ENCODE data around the gene TENT4B.
A peak's percentile ranks its signal among the peaks of the same experiment; 100 is the strongest.

Gene TENT4B

DNA sequence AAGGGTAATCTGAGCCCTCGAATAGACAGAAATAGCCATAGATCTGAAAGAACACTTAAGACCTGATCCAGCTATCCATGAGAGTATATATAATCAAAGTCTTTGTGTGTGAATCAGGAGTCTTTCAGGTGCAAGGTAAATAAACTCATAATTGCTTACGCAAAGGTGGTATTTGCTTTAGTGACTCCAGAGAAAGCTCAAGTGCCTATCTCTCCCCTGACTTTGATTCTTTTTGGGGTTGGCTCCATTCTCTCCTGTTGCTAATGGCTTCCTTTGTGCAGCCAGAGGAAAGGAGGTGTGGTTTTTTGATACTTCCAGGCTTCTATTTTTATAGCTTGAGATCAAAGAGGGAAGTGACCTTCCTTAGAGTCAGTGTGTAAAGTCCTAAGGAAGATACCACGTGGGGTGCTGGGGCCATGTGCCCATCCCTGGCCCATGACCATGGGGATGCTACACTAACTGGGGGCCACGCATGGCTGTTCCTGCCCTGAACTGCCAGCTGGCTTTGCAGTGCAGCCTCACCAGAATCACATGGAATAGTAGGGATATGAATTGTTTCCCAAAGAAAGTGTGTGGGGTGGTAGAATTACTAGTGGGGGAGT is 45.8 kb downstream of the TENT4B start:
- no peak for DNase-seq

DNA sequence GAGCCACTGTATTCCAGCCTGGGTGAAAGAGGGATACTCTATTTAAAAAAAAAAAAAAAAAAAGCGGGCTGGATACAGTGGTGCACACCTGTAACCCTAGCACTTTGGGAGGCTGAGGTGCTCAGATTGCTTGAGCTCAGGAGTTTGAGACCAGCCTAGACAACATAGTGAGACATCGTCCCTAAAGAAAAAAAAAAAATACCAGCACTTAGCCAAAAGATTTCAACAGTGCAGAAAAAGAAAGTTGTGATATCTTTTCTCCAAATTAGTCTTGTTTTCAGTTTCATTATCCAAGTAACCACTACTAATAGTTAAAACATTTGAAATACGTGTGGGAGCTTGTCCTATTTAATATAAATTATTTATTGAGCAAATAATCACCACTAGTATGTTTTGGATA is 48.7 kb downstream of the TENT4B start:
- no peak for DNase-seq

DNA sequence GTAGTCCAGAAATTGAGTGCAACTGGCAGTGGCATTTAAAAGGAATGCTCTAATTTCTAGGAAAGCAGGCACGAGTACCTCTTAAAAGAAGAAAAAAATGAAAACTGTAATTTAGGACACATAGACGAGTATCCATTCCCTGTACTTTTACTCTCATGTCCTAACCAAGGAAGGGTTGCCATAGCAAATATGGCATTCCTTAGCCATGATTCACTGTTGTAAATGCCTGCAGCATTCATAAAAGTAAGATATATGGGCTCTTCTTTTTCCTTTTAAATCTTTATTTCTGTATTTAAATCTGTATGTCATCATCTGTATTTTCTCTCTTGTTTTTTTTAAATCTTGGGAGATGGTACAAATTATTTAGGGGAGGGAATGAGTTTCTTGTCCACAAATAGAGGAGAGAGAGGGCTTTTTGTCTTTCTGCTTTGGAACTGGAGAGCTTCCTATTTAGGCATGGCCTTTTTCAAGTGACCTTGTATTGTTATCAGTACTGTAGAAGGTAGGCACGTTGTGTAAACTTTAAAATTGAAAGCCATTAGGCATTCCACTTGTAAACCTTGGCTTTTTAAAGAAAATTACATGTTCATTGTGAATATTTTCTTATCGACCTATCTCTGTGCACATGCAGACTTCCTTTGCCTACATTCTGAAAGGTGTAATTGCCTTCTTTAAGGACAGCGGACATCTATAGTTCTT is 50.0 kb downstream of the TENT4B start:
- DNase-seq = no peak

DNA sequence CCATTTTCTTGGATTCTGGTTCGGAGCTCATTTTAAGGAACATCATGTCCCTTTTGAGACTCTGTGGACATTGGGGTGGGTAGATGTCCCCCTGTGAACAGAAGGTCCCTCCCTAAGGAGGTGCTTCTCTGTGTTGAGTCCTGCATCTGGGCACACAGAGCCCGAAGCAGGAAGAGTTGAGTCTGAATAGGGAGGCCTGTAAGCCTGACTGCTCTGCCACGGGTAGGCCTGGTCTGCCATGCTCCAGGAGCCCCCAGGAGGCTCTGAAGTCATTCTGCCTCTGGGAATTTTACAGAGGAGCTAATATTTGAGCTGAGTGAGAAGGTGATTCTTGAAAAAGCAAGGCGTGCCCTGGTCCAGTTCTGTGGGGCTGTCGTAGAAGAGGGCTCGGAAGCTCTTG is 50.6 kb downstream of the TENT4B start:
- no peak for DNase-seq

DNA sequence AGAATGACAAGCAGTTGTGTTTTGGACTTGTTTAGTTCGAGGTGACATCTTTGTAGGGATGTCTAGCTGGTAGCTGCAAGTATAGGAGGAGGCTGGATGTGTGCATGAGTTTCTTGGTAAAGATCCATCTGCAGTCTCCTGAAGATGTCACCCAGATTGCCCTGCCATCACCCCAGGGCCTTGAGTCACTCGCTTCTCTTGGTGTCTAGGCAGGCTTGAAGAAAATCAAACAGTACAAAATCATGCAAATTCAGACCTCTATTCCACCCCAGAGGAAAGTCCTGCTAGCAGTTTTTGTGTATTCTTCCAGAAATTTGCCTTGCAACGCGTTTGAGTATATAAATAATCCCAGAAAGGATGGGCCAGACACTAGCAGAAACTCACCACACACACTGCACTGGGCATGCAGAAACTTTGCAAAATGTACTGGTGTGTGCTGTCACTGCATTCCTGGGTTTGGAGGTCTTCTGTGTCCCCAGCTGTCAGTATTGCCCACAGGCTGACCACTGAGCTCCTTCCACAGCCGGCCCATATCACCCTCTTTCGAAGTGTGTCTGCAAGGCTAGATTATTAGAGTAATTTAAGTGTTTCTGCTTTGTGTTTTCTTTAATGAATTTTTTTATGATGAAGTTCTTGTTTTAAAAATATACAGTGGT is 51.5 kb downstream of the TENT4B start:
- DNase-seq = no peak

DNA sequence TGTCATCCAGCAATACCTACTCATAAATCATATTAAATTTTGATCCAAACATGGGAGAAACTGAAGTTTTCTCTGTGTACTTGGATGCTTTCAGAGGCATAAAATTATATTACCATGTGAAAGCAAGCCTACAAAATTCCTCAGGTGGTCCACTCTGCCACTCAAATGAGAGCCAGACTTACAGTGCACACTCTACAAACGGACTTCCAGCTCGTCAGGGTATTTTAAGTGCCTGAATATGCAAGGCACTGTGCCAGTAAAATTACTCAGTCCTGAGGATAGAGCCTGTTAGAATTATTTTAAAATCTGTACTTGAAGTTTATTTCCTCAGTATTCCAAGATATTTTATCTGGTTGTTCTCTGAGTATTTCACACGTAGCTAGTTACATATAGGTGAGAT is 54.5 kb downstream of the TENT4B start:
- no peak for DNase-seq

DNA sequence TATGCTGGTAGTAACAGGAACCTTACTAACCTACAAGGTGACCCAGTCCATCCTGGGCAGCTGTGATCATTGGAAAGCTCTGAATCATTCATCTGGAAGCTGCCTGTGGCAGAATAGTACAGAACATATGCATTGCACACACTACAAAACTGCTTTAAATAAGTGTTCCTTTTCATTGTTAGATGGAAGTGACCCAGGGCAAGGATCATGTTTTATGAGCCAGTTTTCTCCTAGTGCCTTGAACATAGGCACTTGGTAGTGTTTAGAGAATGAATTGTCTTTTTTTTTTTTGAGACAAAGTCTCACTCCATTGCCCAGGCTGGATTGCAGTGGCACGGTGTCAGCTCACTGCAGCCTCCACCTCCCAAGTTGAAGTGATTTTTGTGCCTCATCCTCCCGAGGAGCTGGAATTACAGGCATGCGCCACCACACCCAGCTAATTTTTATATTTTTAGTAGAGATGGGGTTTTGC is 55.4 kb downstream of the TENT4B start:
- no peak for DNase-seq

DNA sequence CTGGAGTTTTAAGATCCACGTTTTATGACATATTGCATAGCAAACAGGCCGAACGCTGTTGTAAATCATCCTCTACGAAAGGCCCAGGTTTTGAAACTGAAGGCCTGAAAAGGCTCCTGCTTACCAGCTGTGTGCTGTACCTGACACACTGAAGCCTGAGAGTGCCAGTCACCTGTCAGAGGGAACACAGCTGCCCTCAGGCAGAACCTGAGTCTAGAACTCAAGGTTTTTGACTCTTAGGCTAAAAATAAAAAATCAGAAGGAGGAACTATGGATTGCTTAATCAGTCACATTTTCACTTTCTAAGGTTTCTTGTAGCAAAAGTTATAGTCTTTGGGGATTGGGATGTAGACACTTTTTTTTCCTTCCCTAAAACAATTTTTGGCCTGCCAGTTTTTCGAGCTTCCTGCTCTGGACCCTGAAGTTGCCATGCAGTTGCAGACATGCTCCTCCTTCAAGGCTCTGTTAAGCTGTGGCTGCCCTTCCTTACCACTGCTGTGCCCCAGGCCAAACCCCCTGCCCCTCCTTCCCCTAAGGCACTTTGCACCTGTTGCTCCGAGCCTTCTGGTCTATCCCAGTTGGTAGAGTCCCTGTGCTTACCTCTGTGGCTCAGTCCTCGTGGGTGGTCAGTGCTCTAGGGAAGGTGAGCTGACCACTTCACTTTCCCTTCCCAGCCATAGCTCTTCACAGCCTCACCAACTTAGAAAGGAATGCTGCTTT is 56.6 kb downstream of the TENT4B start:
- DNase-seq = no peak

DNA sequence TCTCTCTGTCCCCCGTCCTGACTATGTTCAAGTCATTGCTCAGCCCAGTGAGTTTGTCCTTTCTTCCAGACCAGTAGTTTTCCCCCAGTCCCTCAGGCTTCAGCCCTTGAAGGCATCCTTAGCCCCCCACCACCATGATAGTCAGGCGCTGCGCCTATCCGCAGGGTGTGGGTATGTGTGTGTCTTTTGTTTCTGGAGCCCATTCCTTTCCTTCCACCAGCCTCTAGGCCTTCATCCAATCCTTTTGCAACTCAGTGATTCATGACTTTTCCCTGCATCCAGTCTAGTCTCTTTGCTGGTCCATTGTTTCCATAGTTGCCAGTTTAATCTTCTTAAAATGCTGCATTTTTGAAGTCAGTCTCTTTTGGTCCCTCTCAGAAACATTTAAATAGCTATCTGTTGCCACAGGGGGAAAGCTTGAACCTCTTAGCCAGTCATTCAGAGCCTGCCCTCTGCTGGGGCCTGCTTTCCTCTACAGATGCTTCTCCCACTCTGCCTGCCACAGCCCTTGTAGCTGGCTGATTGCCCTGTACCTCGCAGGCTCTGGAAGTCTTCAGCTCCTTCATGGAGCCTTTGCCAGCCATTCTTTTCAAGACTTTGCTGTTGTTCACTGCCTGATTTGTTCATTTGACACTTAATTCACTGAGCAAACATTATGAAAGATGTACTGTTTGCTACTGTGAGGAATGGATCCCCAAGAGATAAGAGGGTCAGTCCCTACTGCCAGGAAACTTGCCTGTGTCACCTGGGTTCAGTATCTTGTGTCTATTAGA is 57.3 kb downstream of the TENT4B start:
- peak; percentile 89 for DNase-seq

DNA sequence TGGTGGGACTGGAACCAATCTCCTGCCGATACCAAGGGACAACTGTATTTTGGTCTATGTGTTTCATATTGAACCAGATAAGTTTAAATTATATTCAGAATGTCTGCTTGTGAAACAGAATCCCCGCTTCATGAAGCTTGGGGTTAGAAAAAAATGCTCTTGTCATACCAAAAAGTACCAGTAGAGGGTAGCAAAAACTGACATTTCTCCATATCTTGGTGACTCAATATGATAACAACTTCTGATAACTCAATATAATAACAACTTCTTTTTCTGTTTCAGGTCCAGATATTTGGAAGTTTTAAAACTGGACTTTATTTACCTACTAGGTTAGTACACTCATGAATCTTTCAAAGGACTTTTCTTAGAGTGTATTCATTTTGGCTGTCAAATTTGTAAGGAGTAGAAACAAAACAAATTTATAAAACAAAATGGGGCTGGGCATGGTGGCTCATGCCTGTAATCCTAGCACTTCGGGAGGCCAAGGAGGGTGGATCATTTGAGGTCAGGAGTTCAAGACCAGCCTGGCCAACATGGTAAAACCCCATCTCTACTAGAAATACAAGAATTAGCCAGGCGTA is 60.9 kb downstream of the TENT4B start:
- DNase-seq = peak; percentile 81

DNA sequence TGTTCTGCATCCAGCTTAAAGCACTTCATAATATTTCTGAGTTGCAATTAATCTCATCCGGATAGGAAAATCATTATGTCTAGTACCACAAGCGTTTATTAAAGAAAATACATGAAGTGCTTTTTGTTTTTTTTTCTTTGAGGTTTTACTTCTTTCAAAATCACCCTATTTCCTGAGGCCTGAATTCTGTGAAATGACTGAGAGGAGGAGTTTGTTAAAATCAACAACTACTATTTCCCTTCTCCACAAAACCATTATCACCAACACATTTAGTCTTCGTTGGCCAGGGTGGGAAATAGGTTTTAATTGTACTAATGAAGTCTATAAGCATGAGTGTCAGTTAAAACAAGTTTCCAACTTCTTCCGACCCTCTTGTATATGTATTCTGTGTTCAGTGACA is 62.6 kb downstream of the TENT4B start:
- DNase-seq = no peak

DNA sequence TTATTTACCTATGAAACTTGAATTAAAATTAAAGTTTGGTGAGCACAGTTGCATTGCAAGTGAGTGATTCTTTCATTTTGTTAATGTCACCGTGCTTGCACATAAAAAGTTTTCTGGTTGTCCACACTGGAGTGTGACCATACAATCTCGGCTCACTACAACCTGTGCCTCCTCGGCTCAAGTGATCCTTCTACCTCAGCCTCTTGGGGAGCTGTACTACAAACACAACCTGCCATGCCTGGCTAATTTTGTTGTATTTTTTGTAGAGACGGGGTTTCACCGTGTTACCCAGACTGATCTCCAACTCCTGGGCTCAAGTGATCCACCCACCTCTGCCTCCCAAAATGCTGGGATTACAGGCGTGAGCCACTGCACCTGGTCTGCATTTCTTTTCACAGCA is 63.1 kb downstream of the TENT4B start:
- DNase-seq = no peak

DNA sequence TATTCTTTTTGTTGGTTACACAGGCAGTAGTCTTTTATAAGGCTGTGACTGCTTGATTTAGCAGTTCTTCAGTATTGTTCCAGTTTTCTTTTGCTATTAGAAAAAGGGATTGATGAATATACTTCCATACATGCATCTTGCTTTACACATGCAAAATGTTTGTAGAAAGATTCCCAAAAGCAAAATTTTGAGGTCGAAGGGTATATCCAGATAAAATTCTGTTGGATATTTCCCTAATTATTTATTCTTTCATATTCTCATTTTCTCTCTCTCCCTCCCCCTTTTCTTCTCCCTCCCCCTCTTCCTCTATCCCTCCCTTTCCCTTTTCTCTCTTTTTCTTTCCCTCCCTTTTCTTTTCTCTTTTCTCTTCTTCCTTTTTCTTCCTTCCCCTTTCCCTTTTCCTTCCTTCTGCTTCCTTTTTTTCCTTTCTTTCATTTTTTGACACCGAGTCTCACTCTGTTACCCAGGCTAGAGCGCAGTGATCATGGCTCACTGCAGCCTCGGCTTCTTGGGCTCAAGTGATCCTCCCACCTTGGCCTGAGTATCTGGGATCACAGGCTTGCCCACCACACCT is 66.4 kb downstream of the TENT4B start:
- no peak for DNase-seq

DNA sequence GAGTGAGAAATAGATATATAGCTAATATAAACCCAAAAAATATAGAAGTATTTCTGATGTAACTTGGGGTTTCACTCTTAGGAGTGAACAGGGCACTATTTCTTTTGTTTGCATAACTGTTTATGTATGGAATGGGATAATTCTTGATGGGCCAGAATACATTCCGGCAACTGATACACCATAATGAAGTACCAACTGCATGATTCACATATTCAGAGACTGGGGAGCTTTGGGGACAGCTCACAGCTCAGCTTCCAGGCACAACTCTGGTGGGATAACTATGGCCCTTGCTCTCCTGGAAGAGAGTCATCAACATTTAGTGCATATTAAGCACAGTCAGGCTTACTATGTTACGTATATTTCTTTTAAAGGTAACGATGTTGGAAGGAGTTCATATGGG is 71.2 kb downstream of the TENT4B start:
- no peak for DNase-seq

DNA sequence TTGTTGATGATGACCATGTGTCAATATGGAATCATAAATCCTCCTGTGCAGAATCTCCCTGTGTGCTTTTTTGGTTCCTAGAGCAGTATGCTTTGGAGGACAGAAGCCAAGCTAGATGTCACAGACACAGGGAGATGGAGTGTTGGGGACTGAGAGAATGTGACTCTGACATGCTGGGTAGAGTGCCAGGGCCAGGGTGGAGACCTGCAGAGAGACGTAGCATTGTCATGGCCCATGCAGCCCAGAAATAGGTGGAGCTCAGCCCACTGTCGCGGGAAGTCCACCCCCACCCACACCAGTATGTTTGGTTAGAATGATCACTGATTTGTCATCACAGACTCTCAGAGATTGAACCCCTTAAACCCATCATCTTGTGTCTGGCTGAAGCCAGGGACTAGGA is 74.0 kb downstream of the TENT4B start:
- DNase-seq = no peak

DNA sequence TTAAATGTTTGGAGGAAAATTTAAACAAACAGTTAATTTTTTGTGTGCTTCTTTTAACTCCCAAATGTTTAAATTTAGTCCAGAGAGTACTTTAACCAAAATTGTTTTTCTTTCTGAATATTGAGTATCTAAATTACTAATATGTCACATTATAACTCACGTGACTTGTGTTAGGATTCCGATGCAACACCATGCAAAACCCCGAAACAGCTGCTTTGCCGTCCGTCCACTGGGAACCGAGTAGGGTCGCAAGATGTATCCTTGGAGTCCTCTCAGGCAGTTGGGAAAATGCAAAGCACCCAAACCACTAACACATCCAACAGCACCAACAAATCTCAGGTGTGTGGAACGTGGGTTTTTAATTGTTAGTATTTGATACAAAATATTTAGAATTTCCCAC is 74.6 kb downstream of the TENT4B start:
- no peak for DNase-seq

DNA sequence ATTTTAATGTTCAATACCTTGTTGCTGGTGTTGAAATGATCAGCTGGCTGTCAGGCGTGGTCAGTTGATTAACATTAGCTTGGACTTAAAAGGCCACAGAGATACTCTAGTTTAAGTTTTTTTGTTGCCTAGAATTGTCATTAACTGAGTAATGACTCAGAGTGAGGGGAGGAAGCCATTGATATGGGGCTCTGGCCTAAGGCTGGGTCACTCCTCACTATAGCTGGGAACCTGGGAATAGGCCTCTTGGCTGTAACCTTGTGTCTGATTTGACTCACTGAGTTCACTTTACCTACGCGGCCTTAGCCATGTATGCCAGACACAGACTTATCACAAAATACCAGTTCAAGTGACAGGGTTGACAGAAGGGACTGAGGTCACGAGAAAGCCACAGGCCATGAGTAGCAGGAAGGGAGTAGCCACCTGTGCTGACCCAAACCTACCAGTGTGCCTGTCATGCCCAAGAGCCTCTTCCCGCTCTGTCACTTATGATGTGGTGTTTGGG is 75.3 kb downstream of the TENT4B start:
- no peak for DNase-seq

DNA sequence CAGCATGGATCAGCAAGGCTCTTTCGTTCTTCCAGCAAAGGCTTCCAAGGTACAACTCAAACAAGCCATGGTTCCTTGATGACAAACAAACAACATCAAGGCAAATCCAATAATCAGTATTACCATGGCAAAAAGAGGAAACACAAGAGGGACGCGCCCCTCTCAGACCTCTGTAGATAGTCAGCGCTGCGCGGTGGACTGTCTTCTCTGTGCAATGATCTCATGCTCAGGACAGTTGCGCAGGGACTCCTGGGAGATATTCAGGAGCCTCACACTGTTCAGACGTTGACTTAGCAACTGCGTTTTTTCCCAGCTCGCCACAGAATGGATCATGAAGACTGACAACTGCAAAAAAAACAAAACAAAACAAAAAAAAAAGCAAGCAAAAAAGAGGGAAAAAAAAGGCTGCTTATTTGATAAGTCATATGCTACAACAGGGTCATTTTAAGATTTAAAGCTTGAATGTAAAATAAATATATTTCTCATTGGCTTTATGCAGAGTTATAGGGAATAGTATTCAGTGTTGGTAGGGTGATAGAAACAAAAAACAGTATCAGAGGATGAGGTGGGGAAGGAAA is 76.1 kb downstream of the TENT4B start:
- peak; percentile 22 for DNase-seq

DNA sequence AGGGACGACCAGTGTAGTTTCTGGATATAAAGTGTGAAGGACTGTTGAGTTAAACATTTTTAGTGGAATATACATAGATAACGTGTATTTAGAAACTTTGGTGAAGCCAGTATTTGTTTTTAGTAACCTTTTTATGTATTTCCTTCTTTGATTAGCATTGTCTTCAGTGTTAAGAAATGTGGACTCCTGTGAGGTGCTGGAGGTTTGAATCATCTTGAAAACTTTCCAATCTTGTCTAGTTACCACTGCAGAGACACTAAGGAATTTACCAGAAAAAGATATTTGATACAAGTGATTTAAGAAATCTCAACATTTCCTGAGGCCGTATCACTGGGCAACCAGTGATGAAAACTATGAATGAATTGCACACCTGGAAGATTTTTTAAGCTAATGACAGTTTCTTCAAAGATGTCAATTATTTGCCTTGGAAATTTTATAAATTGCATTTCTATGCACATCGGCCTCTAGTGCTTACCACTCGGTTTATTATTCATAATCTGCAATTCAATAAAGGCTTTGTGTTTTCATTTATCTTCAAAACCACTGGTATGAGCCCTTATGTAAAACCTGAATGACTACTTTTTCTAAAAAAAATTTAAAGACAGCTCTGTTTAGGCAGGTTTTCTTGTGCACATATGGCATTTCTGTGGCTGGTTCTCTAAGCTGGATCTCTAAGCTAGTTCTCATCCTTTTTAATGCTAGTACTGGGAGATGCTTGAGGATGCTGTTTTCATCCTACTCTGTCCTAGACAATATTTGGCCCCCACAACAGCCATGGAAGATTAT is 81.9 kb downstream of the TENT4B start:
- no peak for DNase-seq

DNA sequence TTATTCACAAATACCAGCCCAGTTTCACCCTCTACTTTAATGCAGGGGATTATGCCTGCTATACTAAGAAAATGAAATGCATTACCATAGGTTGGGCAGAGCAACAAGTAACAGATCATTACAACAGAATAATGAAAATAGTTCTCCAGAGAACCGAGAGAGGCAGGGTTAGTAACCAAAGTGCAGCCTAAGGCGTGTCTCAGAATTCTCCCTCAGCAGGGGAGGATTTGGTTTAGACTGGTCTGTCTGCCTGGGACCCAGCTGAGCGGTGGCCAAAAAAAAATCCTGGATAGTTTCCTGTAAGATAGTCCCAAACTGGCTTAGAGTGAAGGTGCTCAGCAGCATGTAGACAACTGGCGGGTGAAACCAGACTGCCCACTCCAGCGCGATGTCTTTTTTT is 82.5 kb downstream of the TENT4B start:
- DNase-seq = no peak

DNA sequence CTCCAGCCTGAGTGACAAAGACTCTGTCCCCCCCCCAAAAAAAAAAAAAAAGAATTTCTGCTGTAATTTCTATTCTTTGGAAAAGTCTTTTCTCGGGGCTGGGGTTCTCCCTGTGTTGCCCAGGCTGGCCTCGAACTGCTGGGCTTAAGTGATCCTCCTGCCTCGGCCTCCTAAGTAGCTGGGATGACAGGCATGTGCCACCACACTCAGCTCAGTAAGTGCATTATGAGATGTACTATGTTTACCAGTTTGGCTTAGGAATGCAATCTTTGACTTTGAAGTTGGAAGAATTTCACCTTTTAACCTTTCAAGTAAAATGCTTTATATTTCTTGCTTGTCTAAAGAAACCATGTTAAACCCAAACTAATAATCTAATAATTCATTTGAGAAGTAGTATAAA is 85.2 kb downstream of the TENT4B start:
- no peak for DNase-seq

Data from hematopoietic multipotent progenitor cell treated with erythropoietin and hydrocortisone succinate and interleukin-3 and kit ligand, for 8 days (in vitro differentiated cells).